WTC11 (cell line): ENCODE results near the gene ZDHHC1. TPM values are rescaled to one million over a fixed set of nuclear protein-coding genes. Genes with fewer than 3 reads are reported as not detected.
"Not testable (repeated sequence)": the region's sequence is repeated elsewhere in the genome, so short reads cannot be mapped to it uniquely, and the experiment has no call there.

Source experiments
- ATAC-seq: fragments of 200-7000 bp; cut with Tn5 transposase; 2 replicates; pipeline ENCODE4 v1.10.0; 2021; ENCODE audit warnings: mild to moderate bottlenecking, moderate library complexity
- CTCF ChIA-PET: fragments of 300-600 bp; sonication (Branson Sonifier 250); formaldehyde crosslinking; loops from one replicate; lab custom pipeline; 2021; ENCODE audit warnings: antibody characterized with exemption; lab: Charles Lee
- POLR2A ChIA-PET: fragments of 350-600 bp; sonication (Branson Sonifier 250); formaldehyde crosslinking; loops from one replicate; lab custom pipeline; 2021; ENCODE audit warnings: antibody characterized with exemption; lab: Charles Lee
- DNase-seq: peaks from one replicate; pipeline ENCODE4 v3.0.0; 2021; ENCODE audit warnings: low spot score
- H3K27ac Mint-ChIP-seq: 2 replicates; pipeline ENCODE4 v1.8.0; 2021; ENCODE audit warnings: mixed read lengths
- H3K27me3 Mint-ChIP-seq: 2 replicates; pipeline ENCODE4 v1.8.0; 2021; ENCODE audit warnings: low read depth, mild to moderate bottlenecking, moderate library complexity, mixed read lengths
- H3K36me3 Mint-ChIP-seq: 2 replicates; pipeline ENCODE4 v1.8.0; 2021; ENCODE audit warnings: mixed read lengths
- H3K4me1 Mint-ChIP-seq: 2 replicates; pipeline ENCODE4 v1.8.0; 2022; ENCODE audit warnings: mixed read lengths
- H3K4me3 Mint-ChIP-seq: 2 replicates; pipeline ENCODE4 v1.8.0; 2021; ENCODE audit warnings: mild to moderate bottlenecking, moderate library complexity, mixed read lengths
- H3K9me3 Mint-ChIP-seq: 2 replicates; pipeline ENCODE4 v1.8.0; 2021; ENCODE audit warnings: mixed read lengths
- ATF1 ChIP-seq: sonication (generic); formaldehyde crosslinking; IDR thresholded peaks from 2 replicates; pipeline ENCODE4 v1.8.1; 2023; ENCODE audit warnings: mild to moderate bottlenecking, moderate library complexity, missing genetic modification reagents
- ELF4 ChIP-seq: sonication (generic); formaldehyde crosslinking; IDR thresholded peaks from 2 replicates; pipeline ENCODE4 v1.8.1; 2022; ENCODE audit warnings: low read depth, mild to moderate bottlenecking, moderate library complexity, missing genetic modification reagents
- FOXP1 ChIP-seq: sonication (generic); formaldehyde crosslinking; IDR thresholded peaks from 2 replicates; pipeline ENCODE4 v1.8.0; 2022; ENCODE audit warnings: missing genetic modification reagents, mild to moderate bottlenecking, moderate library complexity, borderline replicate concordance
- HMGA2 ChIP-seq: fragments of 250-450 bp; sonication (Bioruptor Pico); IDR thresholded peaks from 2 replicates; pipeline ENCODE4 v1.4.0; 2021; ENCODE audit warnings: mild to moderate bottlenecking, moderate library complexity
- KAT7 ChIP-seq: sonication (generic); formaldehyde crosslinking; IDR thresholded peaks from 2 replicates; pipeline ENCODE4 v1.8.1; 2023; ENCODE audit warnings: missing genetic modification reagents, mild to moderate bottlenecking, borderline replicate concordance
- SMAD3 ChIP-seq: sonication (generic); formaldehyde crosslinking; IDR thresholded peaks from 2 replicates; pipeline ENCODE4 v1.8.0; 2022; ENCODE audit warnings: missing genetic modification reagents, mild to moderate bottlenecking, borderline replicate concordance
- TCF7 ChIP-seq: sonication (generic); formaldehyde crosslinking; IDR thresholded peaks from 2 replicates; pipeline ENCODE4 v1.8.0; 2022; ENCODE audit warnings: mild to moderate bottlenecking, low read depth, missing genetic modification reagents, moderate library complexity
- TP53 ChIP-seq: sonication (generic); formaldehyde crosslinking; IDR thresholded peaks from 2 replicates; pipeline ENCODE4 v1.8.1; 2023; ENCODE audit warnings: mild to moderate bottlenecking, missing genetic modification reagents
- ZNF121 ChIP-seq: sonication (generic); formaldehyde crosslinking; IDR thresholded peaks from 2 replicates; pipeline ENCODE4 v1.8.0; 2023; ENCODE audit warnings: missing genetic modification reagents
- ZNF138 ChIP-seq: sonication (generic); formaldehyde crosslinking; conservative IDR thresholded peaks from 2 replicates; pipeline ENCODE4 v1.8.1; 2022; ENCODE audit warnings: mild to moderate bottlenecking, moderate library complexity, missing genetic modification reagents
- ZNF416 ChIP-seq: fragments of 250-450 bp; sonication (Bioruptor Pico); IDR thresholded peaks from 2 replicates; pipeline ENCODE4 v1.9.0; 2021; ENCODE audit warnings: mild to moderate bottlenecking, inconsistent platforms
- total RNA-seq: library from RNA; stranded (reverse); gene quantifications from 3 replicates; pipeline ENCODE4 v1.2.3, GENCODE V29; 2021
- TF ChIP-seq, protein P1 (sequence below): sonication (generic); formaldehyde crosslinking; IDR thresholded peaks from 2 replicates; pipeline ENCODE4 v1.8.1; 2022; ENCODE audit warnings: missing genetic modification reagents, borderline replicate concordance
- TF ChIP-seq, protein P2 (sequence below): fragments of 200-600 bp; IDR thresholded peaks from 2 replicates; pipeline ENCODE4 v1.8.0; 2022; ENCODE audit warnings: antibody characterized with exemption
- TF ChIP-seq, protein P3 (sequence below): sonication (generic); formaldehyde crosslinking; IDR thresholded peaks from 2 replicates; pipeline ENCODE4 v1.8.0; 2022; ENCODE audit warnings: missing genetic modification reagents
- TF ChIP-seq, protein P4 (sequence below): sonication (generic); formaldehyde crosslinking; IDR thresholded peaks from 2 replicates; pipeline ENCODE4 v1.8.1; 2023; ENCODE audit warnings: mild to moderate bottlenecking, missing genetic modification reagents, borderline replicate concordance

The ZDHHC1 gene
- total RNA-seq, 1 experiment from 2014 or later = 4.2 TPM

DNA sequence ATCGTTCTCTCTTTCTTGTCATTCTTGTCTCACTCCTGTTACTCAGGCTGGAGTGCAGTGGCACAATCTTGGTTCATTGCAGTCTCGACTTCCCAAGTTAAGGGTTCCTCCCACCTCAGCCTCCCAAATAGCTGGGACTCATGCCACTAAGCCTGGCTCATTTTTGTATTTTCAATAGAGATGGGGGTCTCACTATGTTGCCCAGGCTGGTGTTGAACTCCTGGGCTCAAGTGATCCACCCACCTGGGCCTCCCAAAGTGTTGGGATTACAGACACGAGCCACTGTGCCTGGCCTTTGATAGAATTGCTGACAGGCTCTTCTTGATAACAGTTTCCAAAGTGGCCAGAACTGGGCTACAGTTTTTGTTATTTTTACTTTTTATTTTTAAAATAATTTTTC is 55.2 kb downstream of the ZDHHC1 start:
- Mint-ChIP-seq H3K9me3 (no peaks in the 10 kb centered on the region), H3K4me3 (no peak overlapping the region)

DNA sequence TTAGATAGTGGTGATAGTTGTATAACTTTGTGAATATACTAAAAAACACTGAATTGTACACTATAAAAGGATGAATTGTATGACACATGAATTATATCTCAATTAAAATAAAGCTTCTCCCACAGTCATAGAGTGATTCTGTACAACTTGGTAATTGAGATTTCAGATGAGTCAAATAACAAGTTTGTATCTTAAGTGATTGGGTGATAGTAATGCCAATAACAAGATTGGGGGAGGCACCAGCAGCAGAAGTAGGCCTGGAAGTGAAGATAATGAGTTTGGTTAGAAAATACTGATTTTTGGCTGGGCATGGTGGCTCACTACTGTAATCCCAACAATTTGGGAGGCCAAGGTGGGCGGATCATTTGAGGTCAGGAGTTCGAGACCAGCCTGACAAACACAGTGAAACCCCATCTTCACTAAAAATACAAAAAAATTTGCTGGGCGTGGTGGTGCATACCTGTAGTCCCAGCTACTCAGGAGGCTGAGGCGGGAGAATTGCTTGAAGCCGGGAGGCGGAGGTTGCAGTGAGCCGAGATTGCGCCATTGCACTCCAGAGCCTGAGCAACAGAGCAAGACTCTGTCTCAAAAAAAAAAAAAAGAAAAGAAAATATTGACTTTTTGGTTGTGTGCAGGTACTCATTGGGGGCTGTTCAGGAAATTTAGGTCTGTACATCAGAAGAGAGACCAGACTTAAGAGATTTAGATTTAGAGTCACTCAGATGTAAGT is 56.6 kb downstream of the ZDHHC1 start:
- CTCF ChIA-PET = interaction anchor here (1.0 to 1.9 kb wide), 2 partner anchors 13 to 40 kb away, joined by 4 to 5 read pairs; no protein-coding TSS in a partner anchor
- H3K4me1 Mint-ChIP-seq, H3K4me3 Mint-ChIP-seq, H3K36me3 Mint-ChIP-seq, H3K9me3 Mint-ChIP-seq, DNase-seq, ATAC-seq, H3K27ac Mint-ChIP-seq, POLR2A ChIA-PET: not testable (repeated sequence)
- peaks cover 16% of the 10 kb centered on the region for H3K27me3 Mint-ChIP-seq

More for the DNA sequence above, 55.2 kb downstream of the ZDHHC1 start:
- ATAC-seq (no peak), DNase-seq (no peak)
- no peak overlapping the region for H3K27ac Mint-ChIP-seq
- H3K4me1 Mint-ChIP-seq = no peaks in the 10 kb centered on the region
- TF ChIP-seq HMGA2 = 0 out of 2 replicates have a peak, but pooled peaks have one; percentile 88
- TF ChIP-seq SMAD3 = no peak
- TF ChIP-seq, protein P1, sequence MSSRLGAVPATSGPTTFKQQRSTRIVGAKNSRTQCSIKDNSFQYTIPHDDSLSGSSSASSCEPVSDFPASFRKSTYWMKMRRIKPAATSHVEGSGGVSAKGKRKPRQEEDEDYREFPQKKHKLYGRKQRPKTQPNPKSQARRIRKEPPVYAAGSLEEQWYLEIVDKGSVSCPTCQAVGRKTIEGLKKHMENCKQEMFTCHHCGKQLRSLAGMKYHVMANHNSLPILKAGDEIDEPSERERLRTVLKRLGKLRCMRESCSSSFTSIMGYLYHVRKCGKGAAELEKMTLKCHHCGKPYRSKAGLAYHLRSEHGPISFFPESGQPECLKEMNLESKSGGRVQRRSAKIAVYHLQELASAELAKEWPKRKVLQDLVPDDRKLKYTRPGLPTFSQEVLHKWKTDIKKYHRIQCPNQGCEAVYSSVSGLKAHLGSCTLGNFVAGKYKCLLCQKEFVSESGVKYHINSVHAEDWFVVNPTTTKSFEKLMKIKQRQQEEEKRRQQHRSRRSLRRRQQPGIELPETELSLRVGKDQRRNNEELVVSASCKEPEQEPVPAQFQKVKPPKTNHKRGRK = no peak
- no peak for TF ChIP-seq ELF4
- no peak for TF ChIP-seq FOXP1
- TF ChIP-seq ZNF121 = peak; percentile 50; the same call in 1 of the 2 replicates
- TF ChIP-seq ATF1 (CRISPR knock-in tag) = no peak
- POLR2A ChIA-PET = no interaction called here
- CTCF ChIA-PET = interaction anchor here (1.9 kb wide), 1 partner anchor 39 kb away, joined by 5 read pairs; no protein-coding TSS in a partner anchor
- no peaks in the 10 kb centered on the region for H3K36me3 Mint-ChIP-seq
- peaks cover 18% of the 10 kb centered on the region for H3K27me3 Mint-ChIP-seq

DNA sequence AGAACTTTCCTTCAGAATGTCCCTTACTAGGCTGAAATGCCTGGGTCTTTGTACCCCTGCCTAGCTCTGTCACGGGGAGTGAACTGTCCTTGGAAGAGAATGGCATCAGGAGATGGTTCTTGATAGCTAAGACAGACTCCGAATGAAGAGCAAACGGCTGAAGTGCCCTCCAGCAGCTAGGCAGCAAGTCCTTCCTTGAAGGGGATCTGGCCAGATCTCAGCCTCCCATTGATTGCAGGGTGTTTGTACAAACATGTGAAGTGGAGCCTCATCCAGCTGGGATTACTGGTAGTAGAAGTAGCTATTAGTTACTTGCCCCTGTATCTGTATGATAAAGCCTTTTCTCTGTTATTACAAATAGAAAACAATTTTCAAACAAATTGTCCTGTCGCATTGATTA is 58.7 kb downstream of the ZDHHC1 start:
- ATAC-seq (no peak), DNase-seq (no peak)
- H3K36me3 Mint-ChIP-seq = no peaks in the 10 kb centered on the region
- POLR2A ChIA-PET = no interaction called here
- TF ChIP-seq, protein P2, sequence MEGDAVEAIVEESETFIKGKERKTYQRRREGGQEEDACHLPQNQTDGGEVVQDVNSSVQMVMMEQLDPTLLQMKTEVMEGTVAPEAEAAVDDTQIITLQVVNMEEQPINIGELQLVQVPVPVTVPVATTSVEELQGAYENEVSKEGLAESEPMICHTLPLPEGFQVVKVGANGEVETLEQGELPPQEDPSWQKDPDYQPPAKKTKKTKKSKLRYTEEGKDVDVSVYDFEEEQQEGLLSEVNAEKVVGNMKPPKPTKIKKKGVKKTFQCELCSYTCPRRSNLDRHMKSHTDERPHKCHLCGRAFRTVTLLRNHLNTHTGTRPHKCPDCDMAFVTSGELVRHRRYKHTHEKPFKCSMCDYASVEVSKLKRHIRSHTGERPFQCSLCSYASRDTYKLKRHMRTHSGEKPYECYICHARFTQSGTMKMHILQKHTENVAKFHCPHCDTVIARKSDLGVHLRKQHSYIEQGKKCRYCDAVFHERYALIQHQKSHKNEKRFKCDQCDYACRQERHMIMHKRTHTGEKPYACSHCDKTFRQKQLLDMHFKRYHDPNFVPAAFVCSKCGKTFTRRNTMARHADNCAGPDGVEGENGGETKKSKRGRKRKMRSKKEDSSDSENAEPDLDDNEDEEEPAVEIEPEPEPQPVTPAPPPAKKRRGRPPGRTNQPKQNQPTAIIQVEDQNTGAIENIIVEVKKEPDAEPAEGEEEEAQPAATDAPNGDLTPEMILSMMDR = no peak
- TF ChIP-seq TCF7 (no peak), ZNF138 (no peak), KAT7 (CRISPR knock-in tag) (no peak)
- TF ChIP-seq, all 79 proteins: peak for 0
- H3K4me1 Mint-ChIP-seq = no peaks in the 10 kb centered on the region
- H3K4me3 Mint-ChIP-seq = no peak overlapping the region
- H3K27ac Mint-ChIP-seq = no peak overlapping the region
- H3K27me3 Mint-ChIP-seq = peaks cover 9% of the 10 kb centered on the region
- no peaks in the 10 kb centered on the region for H3K9me3 Mint-ChIP-seq
- CTCF ChIA-PET = interaction anchor here (0.9 to 1.5 kb wide), 2 partner anchors 42 to 108 kb away, joined by 3 to 5 read pairs; no protein-coding TSS in a partner anchor

DNA sequence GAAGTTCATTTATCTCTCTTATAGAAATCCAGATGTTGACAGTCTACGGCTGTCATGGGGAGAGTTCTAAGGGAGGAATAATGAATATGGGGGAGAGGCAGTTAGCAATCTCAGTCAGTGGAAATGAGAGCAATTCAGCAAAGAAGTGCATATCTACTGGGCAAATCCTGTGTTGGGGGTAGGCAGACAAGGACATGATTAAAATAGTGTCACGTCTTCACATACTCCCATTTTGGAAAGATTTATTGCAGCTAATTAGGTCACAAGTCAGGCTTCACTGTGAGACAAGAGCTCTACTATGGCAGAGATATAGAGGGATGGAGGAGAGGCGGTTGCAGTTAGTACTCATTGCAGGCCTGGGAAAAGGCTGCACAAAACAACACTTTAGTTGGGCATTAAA is 59.9 kb downstream of the ZDHHC1 start:
- H3K9me3 Mint-ChIP-seq = no peaks in the 10 kb centered on the region
- ATAC-seq = no peak
- CTCF ChIA-PET = interaction anchor here (1.5 kb wide), 1 partner anchor 43 kb away, joined by 5 read pairs; no protein-coding TSS in a partner anchor
- TF ChIP-seq, protein P3, sequence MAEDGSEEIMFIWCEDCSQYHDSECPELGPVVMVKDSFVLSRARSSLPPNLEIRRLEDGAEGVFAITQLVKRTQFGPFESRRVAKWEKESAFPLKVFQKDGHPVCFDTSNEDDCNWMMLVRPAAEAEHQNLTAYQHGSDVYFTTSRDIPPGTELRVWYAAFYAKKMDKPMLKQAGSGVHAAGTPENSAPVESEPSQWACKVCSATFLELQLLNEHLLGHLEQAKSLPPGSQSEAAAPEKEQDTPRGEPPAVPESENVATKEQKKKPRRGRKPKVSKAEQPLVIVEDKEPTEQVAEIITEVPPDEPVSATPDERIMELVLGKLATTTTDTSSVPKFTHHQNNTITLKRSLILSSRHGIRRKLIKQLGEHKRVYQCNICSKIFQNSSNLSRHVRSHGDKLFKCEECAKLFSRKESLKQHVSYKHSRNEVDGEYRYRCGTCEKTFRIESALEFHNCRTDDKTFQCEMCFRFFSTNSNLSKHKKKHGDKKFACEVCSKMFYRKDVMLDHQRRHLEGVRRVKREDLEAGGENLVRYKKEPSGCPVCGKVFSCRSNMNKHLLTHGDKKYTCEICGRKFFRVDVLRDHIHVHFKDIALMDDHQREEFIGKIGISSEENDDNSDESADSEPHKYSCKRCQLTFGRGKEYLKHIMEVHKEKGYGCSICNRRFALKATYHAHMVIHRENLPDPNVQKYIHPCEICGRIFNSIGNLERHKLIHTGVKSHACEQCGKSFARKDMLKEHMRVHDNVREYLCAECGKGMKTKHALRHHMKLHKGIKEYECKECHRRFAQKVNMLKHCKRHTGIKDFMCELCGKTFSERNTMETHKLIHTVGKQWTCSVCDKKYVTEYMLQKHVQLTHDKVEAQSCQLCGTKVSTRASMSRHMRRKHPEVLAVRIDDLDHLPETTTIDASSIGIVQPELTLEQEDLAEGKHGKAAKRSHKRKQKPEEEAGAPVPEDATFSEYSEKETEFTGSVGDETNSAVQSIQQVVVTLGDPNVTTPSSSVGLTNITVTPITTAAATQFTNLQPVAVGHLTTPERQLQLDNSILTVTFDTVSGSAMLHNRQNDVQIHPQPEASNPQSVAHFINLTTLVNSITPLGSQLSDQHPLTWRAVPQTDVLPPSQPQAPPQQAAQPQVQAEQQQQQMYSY (CRISPR knock-in tag) = no peak
- TF ChIP-seq, protein P4, sequence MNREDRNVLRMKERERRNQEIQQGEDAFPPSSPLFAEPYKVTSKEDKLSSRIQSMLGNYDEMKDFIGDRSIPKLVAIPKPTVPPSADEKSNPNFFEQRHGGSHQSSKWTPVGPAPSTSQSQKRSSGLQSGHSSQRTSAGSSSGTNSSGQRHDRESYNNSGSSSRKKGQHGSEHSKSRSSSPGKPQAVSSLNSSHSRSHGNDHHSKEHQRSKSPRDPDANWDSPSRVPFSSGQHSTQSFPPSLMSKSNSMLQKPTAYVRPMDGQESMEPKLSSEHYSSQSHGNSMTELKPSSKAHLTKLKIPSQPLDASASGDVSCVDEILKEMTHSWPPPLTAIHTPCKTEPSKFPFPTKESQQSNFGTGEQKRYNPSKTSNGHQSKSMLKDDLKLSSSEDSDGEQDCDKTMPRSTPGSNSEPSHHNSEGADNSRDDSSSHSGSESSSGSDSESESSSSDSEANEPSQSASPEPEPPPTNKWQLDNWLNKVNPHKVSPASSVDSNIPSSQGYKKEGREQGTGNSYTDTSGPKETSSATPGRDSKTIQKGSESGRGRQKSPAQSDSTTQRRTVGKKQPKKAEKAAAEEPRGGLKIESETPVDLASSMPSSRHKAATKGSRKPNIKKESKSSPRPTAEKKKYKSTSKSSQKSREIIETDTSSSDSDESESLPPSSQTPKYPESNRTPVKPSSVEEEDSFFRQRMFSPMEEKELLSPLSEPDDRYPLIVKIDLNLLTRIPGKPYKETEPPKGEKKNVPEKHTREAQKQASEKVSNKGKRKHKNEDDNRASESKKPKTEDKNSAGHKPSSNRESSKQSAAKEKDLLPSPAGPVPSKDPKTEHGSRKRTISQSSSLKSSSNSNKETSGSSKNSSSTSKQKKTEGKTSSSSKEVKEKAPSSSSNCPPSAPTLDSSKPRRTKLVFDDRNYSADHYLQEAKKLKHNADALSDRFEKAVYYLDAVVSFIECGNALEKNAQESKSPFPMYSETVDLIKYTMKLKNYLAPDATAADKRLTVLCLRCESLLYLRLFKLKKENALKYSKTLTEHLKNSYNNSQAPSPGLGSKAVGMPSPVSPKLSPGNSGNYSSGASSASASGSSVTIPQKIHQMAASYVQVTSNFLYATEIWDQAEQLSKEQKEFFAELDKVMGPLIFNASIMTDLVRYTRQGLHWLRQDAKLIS (CRISPR knock-in tag) = no peak
- TF ChIP-seq ZNF416 (CRISPR knock-in tag) (no peak), ELF4 (no peak), TP53 (CRISPR knock-in tag) (no peak)

More for the DNA sequence above, 59.9 kb downstream of the ZDHHC1 start:
- POLR2A ChIA-PET = no interaction called here
- Mint-ChIP-seq H3K27me3 (peaks cover 9% of the 10 kb centered on the region), H3K4me3 (no peak overlapping the region), H3K4me1 (no peaks in the 10 kb centered on the region), H3K36me3 (no peaks in the 10 kb centered on the region), H3K27ac (no peak overlapping the region)
- DNase-seq = no peak
